Measurements from ENCODE around the gene DZIP1L.
"Not testable (repeated sequence)": the region's sequence is repeated elsewhere in the genome, so short reads cannot be mapped to it uniquely, and the experiment has no call there.

DZIP1L gene

GRCh38 chr3:138112362-138112761 lies 3.0 kb downstream of the DZIP1L start:
- DNase-seq: no peak

- no peak for DNase-seq
Observed at GRCh38 chr3:138105598-138105997, 9.8 kb downstream of the DZIP1L start.

- no peak for DNase-seq
Observed at GRCh38 chr3:138103466-138103865, 11.9 kb downstream of the DZIP1L start.

- DNase-seq: not testable (repeated sequence)
Observed at GRCh38 chr3:138101351-138101940, 14.0 kb downstream of the DZIP1L start.

GRCh38 chr3:138099417-138099816 lies 16.0 kb downstream of the DZIP1L start:
- DNase-seq: no peak

- DNase-seq: no peak
Observed at GRCh38 chr3:138097192-138098172, 17.9 kb downstream of the DZIP1L start.

GRCh38 chr3:138093721-138094120 lies 21.7 kb downstream of the DZIP1L start:
- DNase-seq: no peak

GRCh38 chr3:138092023-138092422 lies 23.4 kb downstream of the DZIP1L start:
- no peak for DNase-seq

GRCh38 chr3:138089091-138089490 lies 26.3 kb downstream of the DZIP1L start:
- DNase-seq: no peak

- not testable (repeated sequence) for DNase-seq
Observed at GRCh38 chr3:138085745-138086144, 29.7 kb downstream of the DZIP1L start.

- DNase-seq: no peak
Observed at GRCh38 chr3:138084196-138084595, 31.2 kb downstream of the DZIP1L start.

- no peak for DNase-seq
Observed at GRCh38 chr3:138082992-138083386, 32.4 kb downstream of the DZIP1L start.

- no peak for DNase-seq
Observed at GRCh38 chr3:138082085-138082991, 33.1 kb downstream of the DZIP1L start.

GRCh38 chr3:138081371-138082084 lies 33.9 kb downstream of the DZIP1L start:
- no peak for DNase-seq

GRCh38 chr3:138079901-138080300 lies 35.5 kb downstream of the DZIP1L start:
- DNase-seq: no peak

- no peak for DNase-seq
Observed at GRCh38 chr3:138078901-138079344, 36.5 kb downstream of the DZIP1L start.

GRCh38 chr3:138078096-138078495 lies 37.3 kb downstream of the DZIP1L start:
- DNase-seq: no peak

- no peak for DNase-seq
Observed at GRCh38 chr3:138072796-138073195, 42.6 kb downstream of the DZIP1L start.

- no peak for DNase-seq
Observed at GRCh38 chr3:138070006-138070405, 45.4 kb downstream of the DZIP1L start.

- peak; percentile 44 for DNase-seq
Observed at GRCh38 chr3:138068579-138069174, 46.7 kb downstream of the DZIP1L start.

GRCh38 chr3:138068046-138068445 lies 47.4 kb downstream of the DZIP1L start:
- no peak for DNase-seq

- DNase-seq: no peak
Observed at GRCh38 chr3:138066972-138067371, 48.4 kb downstream of the DZIP1L start.

Measured in activated effector memory CD4-positive, alpha-beta T cell treated with Interleukin-2 at 50 U/mL for 16 hours (primary cell).